A549 (cell line): ENCODE data around the gene RPS23. TPM values are rescaled to one million over a fixed set of nuclear protein-coding genes. Genes with fewer than 3 reads are reported as not detected.

Experiments
- ATAC-seq, 2 experiments: fragments of 200-7000 bp in 1 of 2; fragments of >200 bp in 1 of 2; cut with Nextera tagmentation in 1 of 2; cut with Tn5 transposase in 1 of 2; 3 replicates each; pipeline versions ENCODE4 v1.8.0 to v1.9.1; 2018 to 2020; ENCODE audit warnings: mild to moderate bottlenecking in 1 of 2, moderate library complexity in 1 of 2
- CTCF ChIA-PET: fragments of 300-600 bp; sonication (Branson Sonifier 250); formaldehyde crosslinking; extraction: SDS; loops from one replicate; lab custom pipeline; 2021; ENCODE audit warnings: antibody characterized with exemption, inconsistent platforms; lab: Yijun Ruan, JAX
- POLR2A ChIA-PET: fragments of 350-600 bp; formaldehyde crosslinking; extraction: SDS; loops from one replicate; lab custom pipeline; 2021; ENCODE audit warnings: antibody characterized with exemption, inconsistent platforms; lab: Yijun Ruan, JAX
- DNase-seq, 2 experiments: peaks; one replicate each; pipeline versions ENCODE4 v3.0.0 to v3.0.0-alpha.2; 2011 to 2016; ENCODE audit warnings: low read depth in 1 of 2, low spot score in 1 of 2
- FAIRE-seq: peaks from 2 replicates; lab custom pipeline; 2011; peaks lifted over from hg19 to GRCh38; lab: Jason Lieb, UNC
- H3K27ac ChIP-seq, 2 experiments: fragments of >200 bp; sonication (Bioruptor Twin); formaldehyde crosslinking; 3 replicates each; pipeline ENCODE4 v1.5.1; 2016 to 2017
- H3K4me1 ChIP-seq: fragments of >200 bp; sonication (Bioruptor Twin); formaldehyde crosslinking; 3 replicates; pipeline ENCODE4 v1.6.1; 2016
- H3K4me2 ChIP-seq: fragments of >200 bp; sonication (Bioruptor Twin); formaldehyde crosslinking; 3 replicates; pipeline ENCODE4 v1.6.1; 2016
- H3K4me3 ChIP-seq: fragments of >200 bp; sonication (Bioruptor Twin); formaldehyde crosslinking; 3 replicates; pipeline ENCODE4 v1.5.1; 2016
- H3K9me3 ChIP-seq: fragments of >200 bp; sonication (Bioruptor Twin); formaldehyde crosslinking; 3 replicates; pipeline ENCODE4 v1.6.1; 2016
- BCL3 ChIP-seq: fragments of >200 bp; sonication (Bioruptor Twin); formaldehyde crosslinking; IDR thresholded peaks from 3 replicates; pipeline ENCODE4 v1.6.1; 2016
- BHLHE40 ChIP-seq: IDR thresholded peaks from 2 replicates; pipeline ENCODE4 v1.6.1; 2012; ENCODE audit warnings: low read depth, low read length, inconsistent platforms
- CBX8 ChIP-seq: fragments of 200-600 bp; sonication (generic); IDR thresholded peaks from 2 replicates; pipeline ENCODE4 v1.6.1; 2016
- CEBPB ChIP-seq, 2 experiments: fragments of >200 bp in 1 of 2; sonication (Bioruptor Twin) in 1 of 2; formaldehyde crosslinking in 1 of 2; IDR thresholded peaks; 2 replicates each; pipeline ENCODE4 v1.6.1; 2012 to 2016
- CHD4 ChIP-seq: fragments of 200-600 bp; sonication (generic); IDR thresholded peaks from 2 replicates; pipeline ENCODE4 v1.6.1; 2016; ENCODE audit warnings: antibody characterized with exemption, mild to moderate bottlenecking, borderline replicate concordance
- CTCF ChIP-seq: fragments of >200 bp; sonication (Bioruptor Twin); formaldehyde crosslinking; IDR thresholded peaks from 3 replicates; pipeline ENCODE4 v1.5.1; 2016
- EHF ChIP-seq: fragments of 250-450 bp; sonication (Bioruptor Pico); IDR thresholded peaks from 2 replicates; pipeline ENCODE4 v1.5.0; 2020; ENCODE audit warnings: mild to moderate bottlenecking
- ELK1 ChIP-seq: fragments of 150-350 bp; IDR thresholded peaks from 2 replicates; pipeline ENCODE4 v1.6.1; 2014; ENCODE audit warnings: low read depth, mild to moderate bottlenecking, low read length
- EP300 ChIP-seq, 2 experiments: fragments of >200 bp; sonication (Bioruptor Twin); formaldehyde crosslinking; IDR thresholded peaks; 2 replicates in 1 of 2; 3 replicates in 1 of 2; pipeline ENCODE4 v1.6.1; 2016 to 2017
- HEYL ChIP-seq: fragments of 250-450 bp; sonication (Bioruptor Pico); IDR thresholded peaks from 2 replicates; pipeline ENCODE4 v1.8.0; 2021; ENCODE audit warnings: mild to moderate bottlenecking, moderate library complexity
- HOXA7 ChIP-seq: fragments of 250-450 bp; sonication (Bioruptor Pico); IDR thresholded peaks from 2 replicates; pipeline ENCODE4 v1.5.0; 2020; ENCODE audit warnings: mild to moderate bottlenecking, moderate library complexity
- HOXB13 ChIP-seq: fragments of 250-450 bp; sonication (Bioruptor Pico); IDR thresholded peaks from 2 replicates; pipeline ENCODE4 v1.5.0; 2020; ENCODE audit warnings: low read depth, mild to moderate bottlenecking, moderate library complexity
- JUN ChIP-seq, 2 experiments: fragments of >200 bp; sonication (Bioruptor Twin); formaldehyde crosslinking; IDR thresholded peaks; 2 replicates in 1 of 2; 3 replicates in 1 of 2; pipeline ENCODE4 v1.6.1; 2016 to 2017
- KDM1A ChIP-seq: fragments of 200-600 bp; sonication (generic); IDR thresholded peaks from 2 replicates; pipeline ENCODE4 v1.6.1; 2016; ENCODE audit warnings: low read depth, mild to moderate bottlenecking
- MAZ ChIP-seq: fragments of 150-350 bp; IDR thresholded peaks from 2 replicates; pipeline ENCODE4 v1.6.1; 2014; ENCODE audit warnings: antibody characterized with exemption, low read depth, low read length, borderline replicate concordance
- NPAS2 ChIP-seq: fragments of 250-450 bp; sonication (Bioruptor Pico); IDR thresholded peaks from 2 replicates; pipeline ENCODE4 v1.8.0; 2022; ENCODE audit warnings: mild to moderate bottlenecking, moderate library complexity, borderline replicate concordance
- PBX3 ChIP-seq: IDR thresholded peaks from 2 replicates; pipeline ENCODE4 v1.6.1; 2012
- PHF8 ChIP-seq: fragments of 200-600 bp; sonication (generic); IDR thresholded peaks from 2 replicates; pipeline ENCODE4 v1.6.1; 2016; ENCODE audit warnings: low read depth, mild to moderate bottlenecking, antibody characterized with exemption, moderate library complexity, borderline replicate concordance
- POLR2A ChIP-seq: IDR thresholded peaks from 2 replicates; pipeline ENCODE4 v1.6.1; 2012; ENCODE audit warnings: mild to moderate bottlenecking, low read length
- POLR2AphosphoS2 ChIP-seq: conservative IDR thresholded peaks from 2 replicates; pipeline ENCODE4 v1.6.1; 2012; ENCODE audit warnings: low read length, improper control_type of control experiment, inconsistent platforms
- RARB ChIP-seq: fragments of 250-450 bp; sonication (Bioruptor Pico); IDR thresholded peaks from 2 replicates; pipeline ENCODE4 v1.8.0; 2021; ENCODE audit warnings: mild to moderate bottlenecking, moderate library complexity
- SREBF2 ChIP-seq: fragments of 450-650 bp; IDR thresholded peaks from 2 replicates; pipeline ENCODE4 v1.6.1; 2014; ENCODE audit warnings: mild to moderate bottlenecking, moderate library complexity
- ZFP36 ChIP-seq: fragments of 450-650 bp; IDR thresholded peaks from 2 replicates; pipeline ENCODE4 v1.6.1; 2014; ENCODE audit warnings: borderline replicate concordance; ENCODE audit not compliant: partially characterized antibody
- WGBS: methylation state at CpG from one replicate; pipeline ENCODE4 v1.1.6; 2017; ENCODE audit errors: missing lambda C conversion rate; 5-methylcytosine and 5-hydroxymethylcytosine counted together
- polyA plus RNA-seq, 4 experiments: library from polyadenylated mRNA; depleted of rRNA in 3 of 4; stranded (reverse); fragments of >200 nt; fragmentation: RNase III in 1 of 4; extraction: RNeasy Plus Mini Kit Qiagen cat#74134 plus additional on column Dnase treatment in 1 of 4; gene quantifications; 2 replicates in 3 of 4; 3 replicates in 1 of 4; pipeline ENCODE4 v1.2.3, GENCODE V29; 2011 to 2017

RPS23 gene
- polyA plus RNA-seq, 2 of the 4 experiments (the other 2 are of a cell fraction), result 4,112 to 5,033 TPM

GRCh38 chr5:82309091-82309531 is 31.0 kb upstream of the RPS23 start:
- FAIRE-seq, result no peak
- DNase-seq, result no peak
- Histone ChIP-seq H3K4me1 (no peaks in the 10 kb centered on the region), H3K9me3 (no peaks in the 10 kb centered on the region; the same call in 2 of the 3 replicates), H3K4me3 (no peak overlapping the region), H3K27ac (no peak overlapping the region), H3K4me2 (no peak overlapping the region)
- POLR2A ChIA-PET, result no interaction called here
- no peak for ATAC-seq
- CTCF ChIA-PET, result no interaction called here
- 24% methylated on average over 4 of the region's 4 CpGs for WGBS
- TF ChIP-seq BCL3, result no peak
- no peak for TF ChIP-seq KDM1A
- TF ChIP-seq RARB (CRISPR knock-in tag), result no peak
- TF ChIP-seq POLR2A, result no peak
- TF ChIP-seq EHF (CRISPR knock-in tag), result no peak
- TF ChIP-seq BHLHE40, result no peak
- TF ChIP-seq ZFP36, result no peak
- TF ChIP-seq HOXA7, result no peak
- TF ChIP-seq PHF8, result no peak
- TF ChIP-seq JUN (IDR thresholded peaks at IDR 0.05), result no peak
- no peak for TF ChIP-seq CBX8
- no peak for TF ChIP-seq MAZ
- no peak for TF ChIP-seq NPAS2 (CRISPR knock-in tag)
- no peak for TF ChIP-seq PBX3
- no peak for TF ChIP-seq SREBF2
- no peak for TF ChIP-seq CEBPB (IDR thresholded peaks at IDR 0.05)

- WGBS, result 97% methylated on average over 1 of the region's 1 CpG
- Histone ChIP-seq H3K4me2 (no peak overlapping the region), H3K9me3 (no peaks in the 10 kb centered on the region; the same call in 2 of the 3 replicates), H3K4me1 (no peaks in the 10 kb centered on the region), H3K4me3 (no peak overlapping the region), H3K27ac (no peak overlapping the region)
- CTCF ChIA-PET, result interaction anchor here (2.1 kb wide), 1 partner anchor 19 kb away, joined by 5 read pairs; no protein-coding TSS in a partner anchor
- FAIRE-seq (no peak), DNase-seq (no peak), ATAC-seq (no peak)
- no peak for TF ChIP-seq ELK1
- no peak for TF ChIP-seq HOXB13 (CRISPR knock-in tag)
- TF ChIP-seq EP300 (IDR thresholded peaks at IDR 0.05), result no peak
- no peak for TF ChIP-seq POLR2AphosphoS2
- no peak for TF ChIP-seq PHF8
- TF ChIP-seq CTCF, result no peak
- TF ChIP-seq CHD4, result no peak
- no peak for TF ChIP-seq HEYL
- POLR2A ChIA-PET, result no interaction called here
Measured at GRCh38 chr5:82308416-82308815, 30.3 kb upstream of the RPS23 start.
